H9 (cell line): Measurements from ENCODE around the gene KIF14. TPM values are rescaled to one million over a fixed set of nuclear protein-coding genes. Genes with fewer than 3 reads are reported as not detected.

Experiments
- DNase-seq: peaks from one replicate; pipeline ENCODE4 v3.0.0-alpha.2; 2017
- H2AFZ ChIP-seq: one replicate; pipeline ENCODE4 v1.6.1; 2013; ENCODE audit warnings: mild to moderate bottlenecking, low read length, control low read depth, moderate library complexity
- H2AK5ac ChIP-seq: 2 replicates; pipeline ENCODE4 v1.6.1; 2013; ENCODE audit warnings: low read length, control low read depth, mixed read lengths; ENCODE audit not compliant: insufficient read length
- H2BK120ac ChIP-seq: one replicate; pipeline ENCODE4 v1.6.1; 2013; ENCODE audit warnings: low read depth, mild to moderate bottlenecking, low read length, control low read depth, inconsistent platforms; ENCODE audit not compliant: poor library complexity, severe bottlenecking
- H2BK12ac ChIP-seq: 2 replicates; pipeline ENCODE4 v1.6.1; 2013; ENCODE audit warnings: low read length, control low read depth, mixed read lengths, low read depth; ENCODE audit not compliant: insufficient read length
- H2BK15ac ChIP-seq: 2 replicates; pipeline ENCODE4 v1.6.1; 2013; ENCODE audit warnings: low read depth, low read length, control low read depth
- H2BK20ac ChIP-seq: one replicate; pipeline ENCODE4 v1.6.1; 2013; ENCODE audit warnings: low read depth, mild to moderate bottlenecking, low read length, control low read depth, inconsistent platforms; ENCODE audit not compliant: poor library complexity, severe bottlenecking
- H2BK5ac ChIP-seq: 2 replicates; pipeline ENCODE4 v1.6.1; 2013; ENCODE audit warnings: low read length, control low read depth, mixed read lengths; ENCODE audit not compliant: insufficient read length
- H3K14ac ChIP-seq: 2 replicates; pipeline ENCODE4 v1.6.1; 2013; ENCODE audit warnings: low read length, control low read depth; ENCODE audit not compliant: insufficient read depth
- H3K18ac ChIP-seq: 2 replicates; pipeline ENCODE4 v1.6.1; 2013; ENCODE audit warnings: low read depth, mild to moderate bottlenecking, mixed read lengths, low read length, control low read depth; ENCODE audit not compliant: insufficient read length
- H3K23ac ChIP-seq: 2 replicates; pipeline ENCODE4 v1.6.1; 2013; ENCODE audit warnings: low read length, control low read depth, mixed read lengths, low read depth; ENCODE audit not compliant: insufficient read length
- H3K23me2 ChIP-seq: 2 replicates; pipeline ENCODE4 v1.6.1; 2013; ENCODE audit warnings: low read depth, mild to moderate bottlenecking, mixed read lengths, low read length, control low read depth; ENCODE audit not compliant: insufficient read length, poor library complexity, severe bottlenecking
- H3K27ac ChIP-seq: 2 replicates; pipeline ENCODE4 v1.5.1; 2013; ENCODE audit warnings: low read length, control low read depth, mixed read lengths, low read depth; ENCODE audit not compliant: insufficient read length
- H3K27me3 ChIP-seq: 2 replicates; pipeline ENCODE4 v1.6.1; 2013; ENCODE audit warnings: low read length, control low read depth, inconsistent platforms; ENCODE audit not compliant: insufficient read depth
- H3K4ac ChIP-seq: 2 replicates; pipeline ENCODE4 v1.6.1; 2013; ENCODE audit warnings: low read depth, mild to moderate bottlenecking, control low read depth, inconsistent platforms, low read length, moderate library complexity
- H3K4me1 ChIP-seq: 2 replicates; pipeline ENCODE4 v1.6.1; 2013; ENCODE audit warnings: low read length, control low read depth, inconsistent platforms; ENCODE audit not compliant: insufficient read depth
- H3K4me2 ChIP-seq: 2 replicates; pipeline ENCODE4 v1.6.1; 2013; ENCODE audit warnings: low read length, control low read depth, mixed read lengths; ENCODE audit not compliant: insufficient read length, insufficient read depth
- H3K56ac ChIP-seq: 2 replicates; pipeline ENCODE4 v1.6.1; 2013; ENCODE audit warnings: low read depth, mild to moderate bottlenecking, mixed read lengths, low read length, control low read depth; ENCODE audit not compliant: insufficient read length
- H3K79me1 ChIP-seq: 2 replicates; pipeline ENCODE4 v1.6.1; 2013; ENCODE audit warnings: low read depth, mild to moderate bottlenecking, moderate library complexity, low read length, control low read depth, inconsistent platforms; ENCODE audit not compliant: insufficient read depth, poor library complexity, severe bottlenecking
- H3K79me2 ChIP-seq: 2 replicates; pipeline ENCODE4 v1.6.1; 2013; ENCODE audit warnings: low read length, control low read depth, inconsistent platforms; ENCODE audit not compliant: insufficient read depth
- H3K9ac ChIP-seq: 2 replicates; pipeline ENCODE4 v1.6.1; 2013; ENCODE audit warnings: low read length, control low read depth, mixed read lengths; ENCODE audit not compliant: insufficient read length; ENCODE audit errors: extremely low read depth
- H3K9me3 ChIP-seq: one replicate; pipeline ENCODE4 v1.6.1; 2013; ENCODE audit warnings: low read depth, low read length, inconsistent platforms; ENCODE audit not compliant: control insufficient read depth
- H3T11ph ChIP-seq: one replicate; pipeline ENCODE4 v1.6.1; 2013; ENCODE audit warnings: mild to moderate bottlenecking, low read length, control low read depth, inconsistent platforms
- H4K20me1 ChIP-seq: one replicate; pipeline ENCODE4 v1.6.1; 2013; ENCODE audit not compliant: control insufficient read depth, insufficient read length, insufficient read depth
- H4K5ac ChIP-seq: 2 replicates; pipeline ENCODE4 v1.6.1; 2013; ENCODE audit warnings: low read depth, mild to moderate bottlenecking, mixed read lengths, low read length, control low read depth; ENCODE audit not compliant: insufficient read length
- H4K8ac ChIP-seq: replicated peaks from 2 replicates; pipeline ENCODE4 v1.6.1; 2013; ENCODE audit warnings: low read length, control low read depth, mixed read lengths, low read depth; ENCODE audit not compliant: insufficient read length
- H4K91ac ChIP-seq: 2 replicates; pipeline ENCODE4 v1.6.1; 2013; ENCODE audit warnings: low read depth, mild to moderate bottlenecking, moderate library complexity, mixed read lengths, low read length, control low read depth; ENCODE audit not compliant: insufficient read length
- H3K27ac Mint-ChIP-seq, 3 experiments: 2 replicates in 2 of 3; 3 replicates in 1 of 3; pipeline ENCODE4 v1.8.0; 2020 to 2021; ENCODE audit warnings: mixed read lengths in 3 of 3, mild to moderate bottlenecking in 1 of 3, moderate library complexity in 1 of 3
- H3K27me3 Mint-ChIP-seq: 2 replicates; pipeline ENCODE4 v1.8.0; 2021; ENCODE audit warnings: low read depth, mild to moderate bottlenecking, moderate library complexity, mixed read lengths
- H3K36me3 Mint-ChIP-seq, 3 experiments: 2 replicates in 2 of 3; 3 replicates in 1 of 3; pipeline ENCODE4 v1.8.0; 2020 to 2021; ENCODE audit warnings: low read depth in 3 of 3, mixed read lengths in 3 of 3; ENCODE audit not compliant: insufficient read depth in 1 of 3
- H3K4me1 Mint-ChIP-seq, 2 experiments: 2 replicates each; pipeline ENCODE4 v1.8.0; 2020; ENCODE audit warnings: mixed read lengths in 2 of 2
- H3K4me3 Mint-ChIP-seq, 2 experiments: 2 replicates in 1 of 2; 3 replicates in 1 of 2; pipeline ENCODE4 v1.8.0; 2020 to 2021; ENCODE audit warnings: mild to moderate bottlenecking in 2 of 2, mixed read lengths in 2 of 2, moderate library complexity in 1 of 2
- H3K9me3 Mint-ChIP-seq, 2 experiments: 2 replicates in 1 of 2; 3 replicates in 1 of 2; pipeline ENCODE4 v1.8.0; 2020; ENCODE audit warnings: mild to moderate bottlenecking in 2 of 2, mixed read lengths in 2 of 2, moderate library complexity in 1 of 2
- WGBS: extraction: QIAGEN DNeasy Blood & Tissue Kit; methylation state at CpG from one replicate; pipeline ENCODE4 v1.1.7; 2013; ENCODE audit warnings: missing lambda C conversion rate, low lambda C conversion rate, mixed read lengths; ENCODE audit not compliant: insufficient read length; ENCODE audit errors: extremely low coverage; 5-methylcytosine and 5-hydroxymethylcytosine counted together
- total RNA-seq: library from RNA; stranded (reverse); gene quantifications from 2 replicates; pipeline ENCODE4 v1.2.1, GENCODE V29; 2021
- TF ChIP-seq, protein P1 (sequence below): fragments of 200-600 bp; sonication (generic); conservative IDR thresholded peaks from 3 replicates; pipeline ENCODE4 v1.8.0; 2021; ENCODE audit warnings: antibody characterized with exemption, mild to moderate bottlenecking

The KIF14 gene
- total RNA-seq, 1 experiment from 2014 or later, result 18.2 TPM

DNA sequence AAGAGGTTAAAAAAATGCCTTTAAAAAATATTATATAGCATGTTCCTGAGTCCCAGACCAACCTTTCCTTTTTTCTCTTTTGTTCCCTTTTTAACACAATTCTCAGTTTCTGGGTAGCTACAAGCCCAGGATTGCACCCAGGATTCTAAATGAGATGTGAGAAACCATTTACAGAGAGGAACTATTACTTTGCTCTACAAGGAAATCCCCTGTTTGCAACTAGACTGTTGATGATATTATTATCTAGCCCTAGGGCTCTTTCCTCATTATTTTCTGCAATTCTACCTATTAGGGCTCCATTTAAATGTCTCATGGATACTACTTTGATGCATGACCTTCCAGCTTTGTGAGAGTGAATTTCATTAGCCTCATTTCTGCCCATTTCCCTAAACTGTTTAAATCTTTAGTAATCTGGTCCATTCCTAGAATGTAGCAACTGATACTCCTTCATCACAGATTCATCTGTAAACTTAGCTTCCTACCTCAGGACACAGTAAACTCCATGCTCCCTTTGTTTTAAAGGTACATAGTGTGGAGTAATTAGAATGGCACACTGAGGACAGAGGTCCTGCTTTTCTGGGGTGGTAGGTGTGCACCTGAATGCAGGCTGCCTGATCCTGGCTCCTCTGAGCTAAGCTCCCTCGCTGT lies 7.1 kb upstream of the KIF14 start:
- no peak overlapping the region for H2AK5ac ChIP-seq
- TF ChIP-seq, protein P1, sequence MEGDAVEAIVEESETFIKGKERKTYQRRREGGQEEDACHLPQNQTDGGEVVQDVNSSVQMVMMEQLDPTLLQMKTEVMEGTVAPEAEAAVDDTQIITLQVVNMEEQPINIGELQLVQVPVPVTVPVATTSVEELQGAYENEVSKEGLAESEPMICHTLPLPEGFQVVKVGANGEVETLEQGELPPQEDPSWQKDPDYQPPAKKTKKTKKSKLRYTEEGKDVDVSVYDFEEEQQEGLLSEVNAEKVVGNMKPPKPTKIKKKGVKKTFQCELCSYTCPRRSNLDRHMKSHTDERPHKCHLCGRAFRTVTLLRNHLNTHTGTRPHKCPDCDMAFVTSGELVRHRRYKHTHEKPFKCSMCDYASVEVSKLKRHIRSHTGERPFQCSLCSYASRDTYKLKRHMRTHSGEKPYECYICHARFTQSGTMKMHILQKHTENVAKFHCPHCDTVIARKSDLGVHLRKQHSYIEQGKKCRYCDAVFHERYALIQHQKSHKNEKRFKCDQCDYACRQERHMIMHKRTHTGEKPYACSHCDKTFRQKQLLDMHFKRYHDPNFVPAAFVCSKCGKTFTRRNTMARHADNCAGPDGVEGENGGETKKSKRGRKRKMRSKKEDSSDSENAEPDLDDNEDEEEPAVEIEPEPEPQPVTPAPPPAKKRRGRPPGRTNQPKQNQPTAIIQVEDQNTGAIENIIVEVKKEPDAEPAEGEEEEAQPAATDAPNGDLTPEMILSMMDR, result no peak
- no peak overlapping the region for H2BK5ac ChIP-seq
- no peak overlapping the region for H2BK120ac ChIP-seq
- H3K14ac ChIP-seq, result no peak overlapping the region
- H3K9ac ChIP-seq, result no peak overlapping the region
- H2AFZ ChIP-seq, result no peak overlapping the region
- H4K8ac ChIP-seq, result no peak overlapping the region
- no peaks in the 10 kb centered on the region for H3K79me2 ChIP-seq
- no peak overlapping the region for H3K23ac ChIP-seq
- H3K27me3 ChIP-seq, result no peaks in the 10 kb centered on the region
- no peak overlapping the region for H3K4me2 ChIP-seq
- no peak overlapping the region for H4K91ac ChIP-seq
- H3K4ac ChIP-seq, result no peak overlapping the region
- Mint-ChIP-seq H3K4me1 (peaks cover 7 to 12% of the 10 kb centered on the region in 2 experiments), H3K27me3 (no peaks in the 10 kb centered on the region; the same call in 1 of the 2 replicates), H3K9me3 (no peaks in the 10 kb centered on the region), H3K27ac (no peak overlapping the region), H3K4me3 (no peak overlapping the region), H3K36me3 (no peaks in the 10 kb centered on the region)
- no CpG with 5 or more reads among the region's 1 CpG for WGBS
- no peaks in the 10 kb centered on the region for H3K9me3 ChIP-seq
- no peak overlapping the region for H2BK15ac ChIP-seq
- no peak overlapping the region for H3K27ac ChIP-seq
- H3K4me1 ChIP-seq, result peaks cover 6% of the 10 kb centered on the region
- H3T11ph ChIP-seq, result no peak overlapping the region
- no peak overlapping the region for H3K56ac ChIP-seq
- no peaks in the 10 kb centered on the region for H4K20me1 ChIP-seq
- DNase-seq, result no peak
- no peaks in the 10 kb centered on the region for H3K23me2 ChIP-seq
- no peak overlapping the region for H2BK20ac ChIP-seq
- H4K5ac ChIP-seq, result no peak overlapping the region
- H3K18ac ChIP-seq, result no peak overlapping the region
- no peak overlapping the region for H2BK12ac ChIP-seq
- H3K79me1 ChIP-seq, result no peaks in the 10 kb centered on the region
